ENCODE measurements around the gene ZNF423.

ZNF423 gene

DNA sequence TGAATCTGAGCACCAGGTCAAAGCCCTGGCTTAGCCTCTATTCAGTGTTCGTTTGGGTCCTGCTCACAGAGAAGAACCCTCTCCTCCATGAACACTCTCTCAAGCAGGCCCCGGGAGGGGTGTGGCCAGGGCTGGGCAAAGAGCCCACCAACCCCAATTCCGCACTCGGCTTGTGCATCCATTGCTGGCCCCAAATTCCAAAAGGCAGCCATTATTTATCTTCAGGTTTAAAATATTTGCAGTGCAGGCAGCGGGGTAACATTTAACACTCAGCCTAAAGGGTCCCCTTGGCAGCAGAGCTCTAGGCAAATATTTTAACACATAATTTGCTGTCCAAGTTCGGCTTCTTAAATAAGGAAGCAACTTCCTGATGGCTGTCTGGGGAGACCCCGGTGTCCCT, 115.7 kb downstream of the ZNF423 start:
- 92 to 98% methylated on average over 6 of the region's 7 CpGs for WGBS, 2 experiments (ENCODE audit: insufficient coverage in 2 of 2)
- H3K4me1 ChIP-seq (ENCODE audit: control insufficient read depth, insufficient read depth, low read length, poor library complexity, severe bottlenecking), result no peaks in the 10 kb centered on the region
- no peaks in the 10 kb centered on the region for H3K36me3 ChIP-seq (ENCODE audit: control insufficient read depth, insufficient read depth, low read length)
- no peak overlapping the region for H3K27ac ChIP-seq (ENCODE audit: low read depth, low read length, severe bottlenecking)
- no peak overlapping the region for H3K4me3 ChIP-seq (ENCODE audit: extremely low read depth, insufficient read depth, low read length, poor library complexity, severe bottlenecking)
- no peaks in the 10 kb centered on the region for H3K9me3 ChIP-seq (ENCODE audit: control insufficient read depth, low read length)

DNA sequence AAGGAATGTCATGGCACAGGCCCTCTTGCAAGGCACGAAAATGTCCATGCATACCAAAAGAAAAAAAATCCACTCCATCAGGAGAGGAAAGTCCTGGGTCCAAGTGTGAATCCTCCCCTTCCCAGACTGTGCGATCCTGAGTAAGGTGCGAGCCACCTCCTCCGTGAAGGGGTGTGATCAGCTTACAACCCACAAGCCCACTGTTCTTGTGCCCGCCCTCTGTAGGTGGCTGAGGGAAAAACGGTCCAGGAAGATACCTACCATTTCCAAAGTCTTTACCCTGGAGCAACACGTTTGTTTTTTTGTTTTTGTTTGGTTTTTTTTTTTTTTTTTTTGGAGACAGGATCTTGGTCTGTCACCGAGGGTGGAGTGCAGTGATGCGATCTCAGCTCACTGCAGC, 116.5 kb downstream of the ZNF423 start:
- Histone ChIP-seq H3K36me3 (ENCODE audit: control insufficient read depth, insufficient read depth, low read length) (no peaks in the 10 kb centered on the region), H3K4me1 (ENCODE audit: control insufficient read depth, insufficient read depth, low read length, poor library complexity, severe bottlenecking) (no peaks in the 10 kb centered on the region), H3K9me3 (ENCODE audit: control insufficient read depth, low read length) (no peaks in the 10 kb centered on the region), H3K4me3 (ENCODE audit: extremely low read depth, insufficient read depth, low read length, poor library complexity, severe bottlenecking) (no peak overlapping the region), H3K27ac (ENCODE audit: low read depth, low read length, severe bottlenecking) (no peak overlapping the region)
- 69 to 70% methylated on average over 3 to 5 of the region's 9 CpGs for WGBS, 2 experiments (ENCODE audit: insufficient coverage in 2 of 2)

DNA sequence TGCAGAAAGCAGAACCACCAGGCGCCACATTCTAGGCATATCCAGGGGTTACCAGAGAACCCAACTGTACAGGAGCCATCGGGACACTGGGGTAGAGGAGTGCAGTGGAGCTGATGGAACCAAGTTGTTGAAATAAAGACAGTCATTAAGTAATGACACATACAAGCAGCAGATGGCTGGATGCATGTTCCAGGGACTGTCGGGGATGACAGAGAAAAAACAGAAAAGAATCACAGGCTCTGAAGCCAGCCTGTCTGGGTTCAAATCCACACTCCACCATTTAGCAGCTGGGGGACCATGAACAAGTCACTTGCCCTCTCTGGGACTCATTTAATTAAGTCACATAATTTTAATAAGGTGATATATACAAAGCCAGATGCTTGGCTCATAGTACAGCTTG, 117.1 kb downstream of the ZNF423 start:
- Histone ChIP-seq H3K9me3 (ENCODE audit: control insufficient read depth, low read length) (no peaks in the 10 kb centered on the region), H3K27ac (ENCODE audit: low read depth, low read length, severe bottlenecking) (no peak overlapping the region), H3K36me3 (ENCODE audit: control insufficient read depth, insufficient read depth, low read length) (no peaks in the 10 kb centered on the region), H3K4me3 (ENCODE audit: extremely low read depth, insufficient read depth, low read length, poor library complexity, severe bottlenecking) (no peak overlapping the region), H3K4me1 (ENCODE audit: control insufficient read depth, insufficient read depth, low read length, poor library complexity, severe bottlenecking) (no peaks in the 10 kb centered on the region)
- WGBS, 2 experiments (ENCODE audit: insufficient coverage in 2 of 2), result 83 to 100% methylated on average over 1 to 2 of the region's 3 CpGs

DNA sequence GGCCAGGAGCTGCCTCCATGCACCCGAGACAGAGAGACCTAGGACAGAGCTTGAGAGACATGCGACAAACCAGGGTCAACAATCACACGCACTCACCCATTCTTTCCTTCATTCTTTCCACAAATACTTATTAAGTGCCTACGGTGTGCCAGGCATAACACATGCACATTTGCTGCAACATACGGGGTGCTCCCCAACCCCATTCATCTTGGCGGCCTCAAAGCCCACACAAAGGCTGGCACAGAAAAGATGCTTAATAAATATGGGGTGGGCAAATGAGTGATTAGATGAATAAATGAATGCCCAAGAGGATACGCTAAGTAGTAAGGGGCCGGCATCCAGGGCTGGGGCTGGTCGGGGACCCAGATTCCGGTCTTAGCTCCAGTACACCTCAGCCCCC, 117.9 kb downstream of the ZNF423 start:
- H3K36me3 ChIP-seq (ENCODE audit: control insufficient read depth, insufficient read depth, low read length), result no peaks in the 10 kb centered on the region
- 95 to 96% methylated on average over 8 to 9 of the region's 10 CpGs for WGBS, 2 experiments (ENCODE audit: insufficient coverage in 2 of 2)
- no peak overlapping the region for H3K27ac ChIP-seq (ENCODE audit: low read depth, low read length, severe bottlenecking)
- no peak overlapping the region for H3K4me3 ChIP-seq (ENCODE audit: extremely low read depth, insufficient read depth, low read length, poor library complexity, severe bottlenecking)
- H3K4me1 ChIP-seq (ENCODE audit: control insufficient read depth, insufficient read depth, low read length, poor library complexity, severe bottlenecking), result no peaks in the 10 kb centered on the region
- no peaks in the 10 kb centered on the region for H3K9me3 ChIP-seq (ENCODE audit: control insufficient read depth, low read length)

DNA sequence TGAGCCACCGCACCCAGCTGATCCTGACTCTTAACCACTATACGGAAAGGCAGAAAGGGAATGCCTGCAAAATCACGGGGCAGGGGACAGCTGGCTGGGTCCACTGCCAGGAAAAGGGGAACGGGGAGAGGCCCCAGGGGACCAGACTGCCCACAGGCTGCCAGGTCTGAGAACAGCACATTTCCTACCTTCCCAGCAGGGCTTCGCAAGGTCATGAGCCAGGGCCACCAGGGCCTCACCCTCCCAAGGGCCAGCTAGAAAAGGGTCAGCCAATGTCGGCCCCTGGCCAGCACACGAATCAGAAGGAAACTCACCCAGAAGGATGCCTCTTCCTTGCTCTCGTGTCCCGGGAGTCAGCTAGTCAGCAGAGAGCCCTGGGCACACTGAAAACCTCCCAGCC, 118.4 kb downstream of the ZNF423 start:
- Histone ChIP-seq H3K36me3 (ENCODE audit: control insufficient read depth, insufficient read depth, low read length) (no peaks in the 10 kb centered on the region), H3K9me3 (ENCODE audit: control insufficient read depth, low read length) (no peaks in the 10 kb centered on the region), H3K27ac (ENCODE audit: low read depth, low read length, severe bottlenecking) (no peak overlapping the region), H3K4me1 (ENCODE audit: control insufficient read depth, insufficient read depth, low read length, poor library complexity, severe bottlenecking) (no peaks in the 10 kb centered on the region), H3K4me3 (ENCODE audit: extremely low read depth, insufficient read depth, low read length, poor library complexity, severe bottlenecking) (no peak overlapping the region)
- 88 to 92% methylated on average over 9 of the region's 9 CpGs for WGBS, 2 experiments (ENCODE audit: insufficient coverage in 2 of 2)

DNA sequence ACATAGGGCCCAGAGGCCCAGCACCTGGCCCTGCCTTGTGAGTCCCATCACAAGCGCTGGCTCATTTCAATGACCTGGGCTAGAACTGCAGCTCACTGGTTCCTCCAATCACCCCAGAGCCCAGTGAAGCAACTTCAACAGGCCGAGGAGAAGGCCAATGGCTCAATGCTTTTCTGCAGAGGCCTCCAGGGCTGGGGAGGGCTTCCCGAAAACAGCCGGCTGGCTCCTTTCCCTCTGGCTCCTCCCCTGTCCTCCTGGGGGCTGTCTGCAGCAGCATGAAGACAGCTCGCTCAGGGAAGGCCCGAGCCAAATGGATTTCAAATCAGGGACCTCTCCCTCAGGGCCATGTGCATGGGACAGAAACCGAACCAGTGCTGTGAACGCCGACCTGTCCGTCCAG, 121.6 kb downstream of the ZNF423 start:
- Histone ChIP-seq H3K27ac (ENCODE audit: low read depth, low read length, severe bottlenecking) (no peak overlapping the region), H3K9me3 (ENCODE audit: control insufficient read depth, low read length) (peaks cover 9% of the 10 kb centered on the region), H3K36me3 (ENCODE audit: control insufficient read depth, insufficient read depth, low read length) (peaks cover 23% of the 10 kb centered on the region), H3K4me1 (ENCODE audit: control insufficient read depth, insufficient read depth, low read length, poor library complexity, severe bottlenecking) (no peaks in the 10 kb centered on the region), H3K4me3 (ENCODE audit: extremely low read depth, insufficient read depth, low read length, poor library complexity, severe bottlenecking) (no peak overlapping the region)
- 87% methylated on average over 10 of the region's 10 CpGs for WGBS, 2 experiments (ENCODE audit: insufficient coverage in 2 of 2)

DNA sequence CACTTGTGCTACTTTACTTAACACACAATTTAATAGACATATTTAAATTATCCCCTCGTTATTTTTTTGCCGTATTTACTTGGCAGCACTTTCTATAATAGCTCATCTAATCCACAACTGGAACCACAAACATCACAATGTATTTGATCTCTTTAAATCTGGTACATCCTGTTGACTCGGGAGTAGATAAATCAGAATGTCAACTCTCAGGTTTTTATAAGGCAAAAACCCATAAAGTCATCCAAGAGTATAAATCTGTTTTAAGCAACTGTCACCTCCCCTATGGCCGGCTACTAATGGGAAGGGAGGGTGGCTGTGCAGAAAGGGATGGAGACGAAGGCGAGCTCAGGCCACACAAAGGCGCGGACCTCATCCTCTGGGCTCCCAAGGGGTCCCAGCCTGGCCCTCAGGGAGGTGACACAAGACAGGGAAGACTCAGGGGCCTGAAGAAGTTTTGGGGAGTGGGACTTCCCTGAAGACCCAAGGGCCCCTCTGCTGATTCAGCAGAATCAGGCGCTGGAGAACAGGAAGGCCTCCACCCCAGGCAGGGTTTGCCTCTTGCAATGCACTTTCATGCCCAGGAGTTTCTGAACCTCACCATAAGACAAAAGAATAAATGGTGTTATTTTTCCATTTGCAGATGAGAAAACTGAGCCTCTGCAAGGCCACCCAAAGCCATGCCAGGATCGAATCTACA, 122.5 kb downstream of the ZNF423 start:
- Histone ChIP-seq H3K4me1 (ENCODE audit: control insufficient read depth, insufficient read depth, low read length, poor library complexity, severe bottlenecking) (no peaks in the 10 kb centered on the region), H3K9me3 (ENCODE audit: control insufficient read depth, low read length) (peaks cover 13% of the 10 kb centered on the region), H3K4me3 (ENCODE audit: extremely low read depth, insufficient read depth, low read length, poor library complexity, severe bottlenecking) (no peak overlapping the region), H3K27ac (ENCODE audit: low read depth, low read length, severe bottlenecking) (no peak overlapping the region), H3K36me3 (ENCODE audit: control insufficient read depth, insufficient read depth, low read length) (peaks cover 30% of the 10 kb centered on the region)
- 98 to 100% methylated on average over 4 to 6 of the region's 10 CpGs for WGBS, 2 experiments (ENCODE audit: insufficient coverage in 2 of 2)

DNA sequence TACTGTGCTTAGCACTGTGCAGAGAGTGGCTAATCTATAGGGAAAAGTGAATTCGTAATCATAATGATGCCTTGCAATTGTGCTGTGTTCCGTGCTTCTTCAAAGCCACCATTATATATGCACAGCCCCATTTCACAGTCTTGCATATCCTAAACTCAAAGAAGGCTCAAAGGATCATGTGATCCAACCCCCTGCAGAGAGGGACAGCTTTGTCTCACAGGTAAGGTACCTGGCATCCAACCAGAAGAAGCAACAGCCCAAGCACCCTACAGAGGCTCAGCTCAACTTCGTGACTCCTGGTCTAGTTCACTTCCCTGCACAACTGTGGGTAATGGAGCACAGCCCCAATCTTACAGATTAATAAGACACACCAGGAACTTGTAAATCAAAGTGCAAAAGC, 124.0 kb downstream of the ZNF423 start:
- Histone ChIP-seq H3K36me3 (ENCODE audit: control insufficient read depth, insufficient read depth, low read length) (peaks cover 39% of the 10 kb centered on the region), H3K4me1 (ENCODE audit: control insufficient read depth, insufficient read depth, low read length, poor library complexity, severe bottlenecking) (no peaks in the 10 kb centered on the region), H3K27ac (ENCODE audit: low read depth, low read length, severe bottlenecking) (no peak overlapping the region), H3K4me3 (ENCODE audit: extremely low read depth, insufficient read depth, low read length, poor library complexity, severe bottlenecking) (no peak overlapping the region), H3K9me3 (ENCODE audit: control insufficient read depth, low read length) (peaks cover 13% of the 10 kb centered on the region)
- WGBS, 2 experiments (ENCODE audit: insufficient coverage in 2 of 2), result 86 to 100% methylated on average over 2 of the region's 3 CpGs

DNA sequence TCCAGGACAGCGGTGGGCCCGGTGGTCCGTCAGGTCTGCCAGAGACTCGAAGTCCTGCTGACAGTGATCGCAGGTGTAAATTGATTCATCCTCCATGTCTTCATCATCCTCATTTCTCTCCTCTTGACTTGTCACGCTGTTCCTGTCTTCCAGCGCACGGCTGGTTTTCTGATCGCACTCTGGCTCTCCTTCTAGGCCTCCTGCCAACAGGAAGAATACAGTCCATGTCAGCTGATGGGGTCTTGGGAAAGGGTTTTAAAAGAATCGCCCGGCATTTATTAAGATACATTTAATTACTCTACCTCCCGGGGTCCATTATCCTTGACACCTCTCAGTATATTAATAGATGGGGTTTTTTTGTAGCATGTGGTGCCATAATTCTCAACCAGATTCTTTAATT, 125.1 kb downstream of the ZNF423 start:
- Histone ChIP-seq H3K9me3 (ENCODE audit: control insufficient read depth, low read length) (peaks cover 13% of the 10 kb centered on the region), H3K4me1 (ENCODE audit: control insufficient read depth, insufficient read depth, low read length, poor library complexity, severe bottlenecking) (no peaks in the 10 kb centered on the region), H3K27ac (ENCODE audit: low read depth, low read length, severe bottlenecking) (no peak overlapping the region), H3K36me3 (ENCODE audit: control insufficient read depth, insufficient read depth, low read length) (peaks cover 39% of the 10 kb centered on the region), H3K4me3 (ENCODE audit: extremely low read depth, insufficient read depth, low read length, poor library complexity, severe bottlenecking) (no peak overlapping the region)
- WGBS, 2 experiments (ENCODE audit: insufficient coverage in 2 of 2), result 91 to 96% methylated on average over 9 of the region's 12 CpGs

DNA sequence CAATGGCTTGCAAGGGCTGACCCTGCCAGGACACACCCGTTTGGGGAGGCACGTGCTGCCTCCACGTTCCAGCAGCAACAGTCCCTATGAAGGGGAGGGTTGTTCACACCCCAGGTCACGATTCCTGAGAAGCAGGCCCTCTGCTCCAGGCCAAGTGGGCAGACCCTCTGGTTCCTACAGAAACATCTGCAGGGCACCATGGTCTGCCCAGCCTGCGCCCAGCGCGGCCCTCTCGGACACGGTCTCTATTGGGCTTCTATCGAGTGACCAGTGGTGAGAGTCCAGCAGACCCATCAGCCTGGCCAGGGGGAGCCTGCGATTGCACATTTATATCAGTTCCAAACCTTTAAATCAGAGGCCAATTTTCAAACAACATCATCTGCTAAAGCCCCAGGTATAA, 128.3 kb downstream of the ZNF423 start:
- 93 to 98% methylated on average over 7 to 8 of the region's 11 CpGs for WGBS, 2 experiments (ENCODE audit: insufficient coverage in 2 of 2)
- Histone ChIP-seq H3K9me3 (ENCODE audit: control insufficient read depth, low read length) (peaks cover 17% of the 10 kb centered on the region), H3K36me3 (ENCODE audit: control insufficient read depth, insufficient read depth, low read length) (peaks cover 39% of the 10 kb centered on the region), H3K4me1 (ENCODE audit: control insufficient read depth, insufficient read depth, low read length, poor library complexity, severe bottlenecking) (no peaks in the 10 kb centered on the region), H3K4me3 (ENCODE audit: extremely low read depth, insufficient read depth, low read length, poor library complexity, severe bottlenecking) (no peak overlapping the region), H3K27ac (ENCODE audit: low read depth, low read length, severe bottlenecking) (no peak overlapping the region)

DNA sequence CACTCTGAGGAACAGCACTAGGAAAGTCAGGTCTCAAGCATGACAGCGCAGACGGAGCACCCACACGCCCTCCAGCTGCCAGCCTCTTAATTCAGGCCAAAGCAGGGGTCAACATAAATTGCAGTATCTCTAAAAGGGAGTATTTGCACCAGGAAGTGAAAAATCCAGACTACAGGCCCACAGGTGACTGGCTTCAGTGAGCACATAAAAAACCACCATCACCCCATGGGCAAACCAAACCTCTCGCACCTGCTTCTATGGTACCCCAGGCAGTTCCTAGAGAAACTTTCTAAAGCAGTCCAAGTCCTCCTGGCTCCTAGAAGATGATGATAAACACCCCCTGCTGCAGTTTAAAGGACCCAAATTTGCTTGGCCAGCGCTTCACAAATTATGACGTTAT, 129.8 kb downstream of the ZNF423 start:
- Histone ChIP-seq H3K4me1 (ENCODE audit: control insufficient read depth, insufficient read depth, low read length, poor library complexity, severe bottlenecking) (no peaks in the 10 kb centered on the region), H3K27ac (ENCODE audit: low read depth, low read length, severe bottlenecking) (no peak overlapping the region), H3K4me3 (ENCODE audit: extremely low read depth, insufficient read depth, low read length, poor library complexity, severe bottlenecking) (no peak overlapping the region), H3K36me3 (ENCODE audit: control insufficient read depth, insufficient read depth, low read length) (peaks cover 38% of the 10 kb centered on the region), H3K9me3 (ENCODE audit: control insufficient read depth, low read length) (peaks cover 17% of the 10 kb centered on the region)
- 89 to 98% methylated on average over 6 of the region's 6 CpGs for whole genome bisulfite sequencing, 2 experiments (ENCODE audit: insufficient coverage in 2 of 2)
